HEK293T (cell line): ENCODE results near the gene FLCN.

Experiments used
- BHLHE40 ChIP-seq: fragments of 450-650 bp; IDR thresholded peaks from 2 replicates; pipeline ENCODE4 v1.6.1; 2016; ENCODE audit warnings: mild to moderate bottlenecking, moderate library complexity, borderline replicate concordance
- CTBP1 ChIP-seq: fragments of 450-650 bp; IDR thresholded peaks from 2 replicates; pipeline ENCODE4 v1.6.1; 2016; ENCODE audit warnings: borderline replicate concordance
- FOXA1 ChIP-seq: fragments of 450-650 bp; IDR thresholded peaks from 2 replicates; pipeline ENCODE4 v1.6.1; 2016; ENCODE audit warnings: mild to moderate bottlenecking
- FOXK2 ChIP-seq: fragments of 450-650 bp; IDR thresholded peaks from 2 replicates; pipeline ENCODE4 v1.6.1; 2016; ENCODE audit warnings: mild to moderate bottlenecking
- FOXM1 ChIP-seq: fragments of 450-650 bp; IDR thresholded peaks from 2 replicates; pipeline ENCODE4 v1.6.1; 2017; ENCODE audit warnings: mild to moderate bottlenecking, borderline replicate concordance
- HDGF ChIP-seq: fragments of 450-650 bp; IDR thresholded peaks from 2 replicates; pipeline ENCODE4 v1.6.1; 2017; ENCODE audit warnings: antibody characterized with exemption, borderline replicate concordance
- LEF1 ChIP-seq: fragments of 450-650 bp; IDR thresholded peaks from 2 replicates; pipeline ENCODE4 v1.6.1; 2017; ENCODE audit warnings: mild to moderate bottlenecking, borderline replicate concordance
- NFRKB ChIP-seq: fragments of 450-650 bp; IDR thresholded peaks from 2 replicates; pipeline ENCODE4 v1.6.1; 2016; ENCODE audit warnings: mild to moderate bottlenecking, moderate library complexity
- SP1 ChIP-seq: fragments of 450-650 bp; IDR thresholded peaks from 2 replicates; pipeline ENCODE4 v1.6.1; 2017
- TARDBP ChIP-seq: fragments of 450-650 bp; IDR thresholded peaks from 2 replicates; pipeline ENCODE4 v1.6.1; 2016
- ZNF384 ChIP-seq: fragments of 450-650 bp; IDR thresholded peaks from 2 replicates; pipeline ENCODE4 v1.6.1; 2016

DNA sequence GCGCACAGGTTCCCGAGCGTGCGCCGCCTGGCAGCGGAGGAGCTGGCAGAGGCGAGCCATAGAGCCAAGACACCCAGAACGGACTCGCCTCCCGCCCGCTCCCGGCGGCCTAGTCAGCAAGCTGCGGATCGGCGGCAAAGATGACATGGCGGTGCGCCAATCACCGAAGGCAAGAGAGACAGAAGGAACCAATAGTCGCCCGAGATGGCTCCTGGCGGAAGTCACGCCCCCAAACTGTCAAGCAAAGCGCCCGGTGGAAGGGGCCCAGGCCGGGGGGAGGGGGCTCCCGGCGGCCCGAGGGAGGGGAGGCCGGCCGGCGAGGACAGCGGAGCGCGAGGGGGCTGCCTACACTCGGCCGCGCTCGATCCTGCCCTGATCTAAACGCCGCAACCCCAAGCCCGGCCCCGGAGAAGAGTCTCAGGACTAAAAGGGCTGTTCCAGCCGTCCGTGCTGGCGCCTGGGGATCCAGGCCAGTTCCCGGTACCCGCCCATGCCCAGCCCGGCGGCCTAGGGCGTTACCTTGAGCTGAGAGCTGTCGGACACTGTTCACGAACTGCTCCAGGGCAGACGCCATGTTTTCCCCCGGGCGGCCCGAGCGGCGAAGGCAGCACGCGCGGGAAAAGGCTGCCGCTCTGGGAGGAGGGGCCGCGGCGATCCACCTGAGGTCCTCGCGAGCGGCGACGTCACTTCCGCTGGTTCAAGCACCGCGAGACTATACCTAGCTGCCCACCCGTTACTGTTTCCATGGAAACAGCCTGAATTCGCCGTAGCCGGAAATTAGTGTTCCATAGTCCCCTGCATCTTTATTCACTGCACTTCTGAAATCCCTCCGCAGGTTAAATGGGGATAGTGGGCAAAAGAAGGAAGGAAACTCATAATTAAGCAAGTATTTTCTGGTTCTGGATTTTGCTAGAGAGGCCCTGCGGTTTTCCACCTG is 43.9 kb upstream of the FLCN start, which contains the start of gene COPS3:
- TF ChIP-seq FOXA1 (no peak), LEF1 (no peak), FOXK2 (no peak), ZNF384 (no peak), HDGF (no peak), SP1 (no peak), BHLHE40 (no peak), NFRKB (peak; percentile 52; the same call in 1 of the 2 replicates), TARDBP (no peak), CTBP1 (no peak), FOXM1 (no peak)
